H1 (cell line): ENCODE measurements around the gene PTH1R. TPM values are rescaled to one million over a fixed set of nuclear protein-coding genes. Genes with fewer than 3 reads are reported as not detected.

Experiments used
- ATF3 ChIP-seq: IDR thresholded peaks from 2 replicates; pipeline ENCODE4 v1.6.1; 2011; ENCODE audit warnings: low read depth, mild to moderate bottlenecking, low read length; ENCODE audit not compliant: insufficient read depth
- BACH1 ChIP-seq: IDR thresholded peaks from 2 replicates; pipeline ENCODE4 v1.6.1; 2012; ENCODE audit warnings: low read length, improper control_type of control experiment
- BRCA1 ChIP-seq: IDR thresholded peaks from 2 replicates; pipeline ENCODE4 v1.6.1; 2012; ENCODE audit warnings: low read depth, low read length, improper control_type of control experiment
- CHD7 ChIP-seq: fragments of 300-600 bp; sonication (generic); IDR thresholded peaks from 2 replicates; pipeline ENCODE4 v1.7.1; 2012; ENCODE audit warnings: low read length, moderate library complexity, mild to moderate bottlenecking, inconsistent platforms; ENCODE audit not compliant: insufficient replicate concordance
- CREB1 ChIP-seq: IDR thresholded peaks from 2 replicates; pipeline ENCODE4 v1.6.1; 2012; ENCODE audit warnings: inconsistent platforms
- GABPA ChIP-seq: IDR thresholded peaks from 2 replicates; pipeline ENCODE4 v1.6.1; 2011; ENCODE audit warnings: mild to moderate bottlenecking, low read length, moderate library complexity, borderline replicate concordance; ENCODE audit not compliant: insufficient read depth
- KDM4A ChIP-seq: IDR thresholded peaks from one replicate; pipeline ENCODE4 v1.7.1; 2012; ENCODE audit warnings: low read depth, mild to moderate bottlenecking, moderate library complexity, low read length, inconsistent platforms; ENCODE audit not compliant: severe bottlenecking
- NRF1 ChIP-seq: IDR thresholded peaks from 2 replicates; pipeline ENCODE4 v1.6.1; 2011; ENCODE audit warnings: mild to moderate bottlenecking, low read depth, low read length, improper control_type of control experiment
- POLR2AphosphoS5 ChIP-seq: IDR thresholded peaks from 2 replicates; pipeline ENCODE4 v1.6.1; 2011; ENCODE audit warnings: low read depth, low read length
- POU5F1 ChIP-seq: IDR thresholded peaks from 2 replicates; pipeline ENCODE4 v1.6.1; 2011; ENCODE audit warnings: low read depth, mild to moderate bottlenecking, low read length, moderate library complexity
- TEAD4 ChIP-seq: IDR thresholded peaks from 2 replicates; pipeline ENCODE4 v1.6.1; 2012; ENCODE audit warnings: low read depth, low read length, inconsistent platforms, mixed read lengths
- polyA plus RNA-seq, 7 experiments: library from polyadenylated mRNA; depleted of rRNA in 3 of 7; stranded (reverse) in 5 of 7; unstranded in 2 of 7; fragments of >200 nt in 5 of 7; fragments of 200-250 nt in 2 of 7; gene quantifications; 1 replicate in 5 of 7; 2 replicates in 1 of 7; 4 replicates in 1 of 7; pipeline versions ENCODE4 v1.2.1 to v1.2.3, GENCODE V29; 2011 to 2013; ENCODE audit warnings: missing spikeins in 2 of 7, mixed read lengths in 2 of 7
- total RNA-seq: library from RNA; stranded (reverse); fragmentation: NEBNext Ultra II Directional; extraction: Animal tissue kit (Norgen Biotek cat#: 25700); gene quantifications from 2 replicates; pipeline ENCODE4 v1.2.1, GENCODE V29; 2021

The PTH1R gene
- total and polyA plus RNA-seq, 2 of the 8 experiments (the other 6 are each of a cell fraction or from before 2014, with no cell fraction given), result 0.57 to 1.5 TPM

- no peak for TF ChIP-seq CHD7
- no peak for TF ChIP-seq BACH1
- TF ChIP-seq POU5F1, result no peak
- no peak for TF ChIP-seq TEAD4
- TF ChIP-seq BRCA1, result no peak
- TF ChIP-seq GABPA, result no peak
- no peak for TF ChIP-seq NRF1
- TF ChIP-seq KDM4A, result no peak
- no peak for TF ChIP-seq CREB1
- no peak for TF ChIP-seq ATF3
- TF ChIP-seq POLR2AphosphoS5, result no peak
Observed at GRCh38 chr3:46854555-46854991, 22.9 kb upstream of the PTH1R start (continued).
